Measurements from ENCODE around the gene BMF. TPM values are rescaled to one million over a fixed set of nuclear protein-coding genes. Genes with fewer than 3 reads are reported as not detected.

The BMF gene
- total RNA-seq, 1 experiment from 2014 or later = 13.2 TPM

GRCh38 chr15:40128766-40129660, 20.3 kb upstream of the BMF start:
- no peak overlapping the region for H2AK5ac ChIP-seq (ENCODE audit: insufficient read length, low read length)
- H2BK5ac ChIP-seq (ENCODE audit: insufficient read length, low read length) = no peak overlapping the region
- no peak overlapping the region for H2BK120ac ChIP-seq (ENCODE audit: low read depth, low read length, poor library complexity, severe bottlenecking)
- H3K23ac ChIP-seq (ENCODE audit: insufficient read length, low read depth, low read length) = no peak overlapping the region
- no peak overlapping the region for H3K14ac ChIP-seq (ENCODE audit: insufficient read depth, low read length)
- H4K8ac ChIP-seq (replicated peaks; ENCODE audit: insufficient read length, low read depth, low read length) = no peak overlapping the region
- no peak overlapping the region for H3K4ac ChIP-seq (ENCODE audit: low read depth, low read length)
- no peak overlapping the region for H3K27ac Mint-ChIP-seq
- no peaks in the 10 kb centered on the region for H4K20me1 ChIP-seq (ENCODE audit: control insufficient read depth, insufficient read depth, insufficient read length)
- H4K5ac ChIP-seq (ENCODE audit: insufficient read length, low read depth, low read length) = no peak overlapping the region
- H3K4me1 ChIP-seq (ENCODE audit: insufficient read depth, low read length) = peaks cover 2% of the 10 kb centered on the region; the same call in 1 of the 2 replicates
- no peak overlapping the region for H3K4me3 Mint-ChIP-seq
- no peak overlapping the region for H3K56ac ChIP-seq (ENCODE audit: insufficient read length, low read depth, low read length)
- no peak overlapping the region for H3K4me2 ChIP-seq (ENCODE audit: insufficient read depth, insufficient read length, low read length)
- no peak for TF ChIP-seq CTCF (conservative IDR thresholded peaks at IDR 0.05)
- H3K9ac ChIP-seq (ENCODE audit: extremely low read depth, insufficient read length, low read length) = no peak overlapping the region
- no peaks in the 10 kb centered on the region for H3K36me3 Mint-ChIP-seq (ENCODE audit: insufficient read depth in 1 of 3, low read depth in 3 of 3)
- no peak overlapping the region for H3T11ph ChIP-seq (ENCODE audit: low read length)
- no peaks in the 10 kb centered on the region for H3K79me1 ChIP-seq (ENCODE audit: insufficient read depth, low read depth, low read length, poor library complexity, severe bottlenecking)
- WGBS (ENCODE audit: extremely low coverage, insufficient read length, low lambda C conversion rate) = no CpG with 5 or more reads among the region's 27 CpGs
- no peak for DNase-seq
- H2AFZ ChIP-seq (ENCODE audit: low read length) = no peak overlapping the region
- H3K9me3 Mint-ChIP-seq = peaks cover 0 to 2% of the 10 kb centered on the region in 2 experiments; a peak in 2 of 5 replicates
- no peak overlapping the region for H4K91ac ChIP-seq (ENCODE audit: insufficient read length, low read depth, low read length)
- H3K23me2 ChIP-seq (ENCODE audit: insufficient read length, low read depth, low read length, poor library complexity, severe bottlenecking) = no peaks in the 10 kb centered on the region
- H3K4me1 Mint-ChIP-seq = peaks cover 16 to 20% of the 10 kb centered on the region in 2 experiments
- no peak overlapping the region for H2BK20ac ChIP-seq (ENCODE audit: low read depth, low read length, poor library complexity, severe bottlenecking)
- no peaks in the 10 kb centered on the region for H3K79me2 ChIP-seq (ENCODE audit: insufficient read depth, low read length)
- H3K9me3 ChIP-seq (ENCODE audit: control insufficient read depth, low read depth, low read length) = no peaks in the 10 kb centered on the region
- H3K27me3 ChIP-seq (ENCODE audit: insufficient read depth, low read length) = no peaks in the 10 kb centered on the region
- H3K27me3 Mint-ChIP-seq (ENCODE audit: low read depth) = peaks cover 7% of the 10 kb centered on the region
- H3K18ac ChIP-seq (ENCODE audit: insufficient read length, low read depth, low read length) = no peak overlapping the region
- H2BK15ac ChIP-seq (ENCODE audit: low read depth, low read length) = no peak overlapping the region
- no peak overlapping the region for H3K27ac ChIP-seq (ENCODE audit: insufficient read length, low read depth, low read length)
- H2BK12ac ChIP-seq (ENCODE audit: insufficient read length, low read depth, low read length) = no peak overlapping the region

Data from H9 (cell line).